Occipital lobe (tissue), 2 donors: ENCODE data around the gene CD8A. TPM values are rescaled to one million over a fixed set of nuclear protein-coding genes. Genes with fewer than 3 reads are reported as not detected.
A peak's percentile ranks its signal among the peaks of the same experiment; 100 is the strongest.
"Not testable (repeated sequence)": the region's sequence is repeated elsewhere in the genome, so short reads cannot be mapped to it uniquely, and the experiment has no call there.

ENCODE experiments used
- DNase-seq: peaks from one replicate; lab custom pipeline; 2025; lab: John Stamatoyannopoulos, UW
- total RNA-seq: library from RNA; depleted of rRNA; stranded (reverse); fragments of >200 nt; gene quantifications from one replicate; pipeline ENCODE4 v1.2.3, GENCODE V29; 2014

Gene CD8A
- 1.1 TPM for total RNA-seq

- no peak for DNase-seq
Observed at GRCh38 chr2:86790676-86791572, at the start of gene CD8A. Gene CD8A (minus strand): TSS chr2:86790913. CDS start chr2:86790825, 88 bp downstream.

GRCh38 chr2:86839871-86840548, 49.3 kb upstream of the CD8A start:
- DNase-seq: not testable (repeated sequence)

GRCh38 chr2:86839455-86839854, 48.7 kb upstream of the CD8A start:
- not testable (repeated sequence) for DNase-seq

GRCh38 chr2:86837714-86838113, 47.0 kb upstream of the CD8A start:
- DNase-seq: not testable (repeated sequence)

DNA sequence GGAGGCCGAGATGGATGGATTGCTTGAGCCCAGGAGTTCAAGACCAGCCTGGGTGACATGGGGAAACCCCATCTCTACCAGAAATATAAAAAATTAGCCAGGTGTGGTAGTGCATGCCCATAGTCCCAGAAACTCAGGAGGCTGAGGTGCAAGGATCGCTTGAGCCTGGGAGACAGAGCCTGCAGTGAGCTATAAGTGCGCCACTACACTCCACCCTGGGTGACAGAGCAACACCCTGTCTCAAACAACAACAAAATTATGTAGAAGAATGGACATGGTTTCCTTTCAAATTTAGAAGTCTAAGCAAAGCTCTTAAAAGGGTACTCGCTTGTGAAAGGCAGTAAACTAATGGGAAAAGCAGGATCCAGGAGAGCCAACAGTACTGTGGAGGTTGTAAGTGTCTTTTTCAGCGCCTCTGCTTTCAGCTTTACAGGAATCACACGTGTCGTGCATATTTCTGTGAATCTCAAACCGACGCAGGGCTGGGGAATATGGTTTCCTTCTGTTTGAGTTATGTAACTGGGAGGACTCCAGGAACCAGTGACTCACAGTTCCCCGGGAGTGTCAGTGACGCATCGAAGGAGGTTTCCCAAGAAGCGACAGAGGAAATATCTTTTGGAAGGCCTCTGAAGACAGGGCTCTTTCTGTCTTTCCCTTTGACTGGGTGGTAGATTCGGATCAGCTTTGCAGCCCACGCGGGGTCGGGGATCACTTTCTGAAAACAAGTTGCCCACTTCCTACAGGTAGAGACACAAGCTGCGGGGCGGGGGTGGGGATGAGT, 46.4 kb upstream of the CD8A start:
- DNase-seq: peak; percentile 61

GRCh38 chr2:86835548-86835889, 44.8 kb upstream of the CD8A start:
- not testable (repeated sequence) for DNase-seq

- no peak for DNase-seq
Observed at GRCh38 chr2:86833315-86833714, 42.6 kb upstream of the CD8A start.

- DNase-seq: no peak
Observed at GRCh38 chr2:86832334-86833096, 41.8 kb upstream of the CD8A start.

- no peak for DNase-seq
Observed at GRCh38 chr2:86831537-86831936, 40.8 kb upstream of the CD8A start.

- DNase-seq: no peak
Observed at GRCh38 chr2:86826951-86827350, 36.2 kb upstream of the CD8A start.

GRCh38 chr2:86825693-86826381, 35.1 kb upstream of the CD8A start:
- DNase-seq: no peak

- DNase-seq: no peak
Observed at GRCh38 chr2:86825036-86825692, 34.5 kb upstream of the CD8A start.

DNA sequence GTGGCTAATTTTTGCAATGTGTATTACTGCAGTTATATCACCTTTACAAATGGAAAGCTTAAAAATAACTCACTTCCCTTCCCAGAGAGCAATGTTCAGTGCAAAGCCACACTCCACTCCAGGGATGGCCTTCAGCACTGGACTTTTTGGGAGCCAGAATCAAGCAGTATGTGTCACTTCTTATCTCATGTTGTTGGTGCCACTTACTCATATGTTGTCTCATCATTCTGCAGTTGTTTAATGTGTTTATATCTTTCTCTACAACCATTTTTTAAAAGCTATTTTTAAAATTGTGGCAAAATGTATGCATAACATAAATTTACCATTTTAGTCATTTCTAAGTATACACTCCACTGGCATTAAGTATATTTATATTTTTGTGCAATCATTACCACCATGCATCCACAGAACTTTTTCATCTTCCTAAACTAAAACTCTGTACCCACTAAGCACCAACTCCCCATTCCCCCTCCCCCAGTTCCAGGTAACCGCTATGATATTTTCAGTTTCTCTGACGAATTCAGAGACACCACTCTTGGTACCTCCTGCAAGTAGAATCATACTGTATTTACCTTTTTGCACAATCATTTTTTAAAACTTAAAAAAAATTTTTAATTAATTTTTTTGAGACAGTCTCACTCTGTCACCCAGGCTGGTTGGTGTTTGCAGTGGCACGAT, 32.1 kb upstream of the CD8A start:
- DNase-seq: no peak

- DNase-seq: no peak
Observed at GRCh38 chr2:86821842-86822241, 31.1 kb upstream of the CD8A start.

GRCh38 chr2:86821306-86821705, 30.6 kb upstream of the CD8A start:
- DNase-seq: no peak

GRCh38 chr2:86818957-86819356, 28.2 kb upstream of the CD8A start:
- no peak for DNase-seq

GRCh38 chr2:86818114-86818801, 27.5 kb upstream of the CD8A start:
- no peak for DNase-seq

DNA sequence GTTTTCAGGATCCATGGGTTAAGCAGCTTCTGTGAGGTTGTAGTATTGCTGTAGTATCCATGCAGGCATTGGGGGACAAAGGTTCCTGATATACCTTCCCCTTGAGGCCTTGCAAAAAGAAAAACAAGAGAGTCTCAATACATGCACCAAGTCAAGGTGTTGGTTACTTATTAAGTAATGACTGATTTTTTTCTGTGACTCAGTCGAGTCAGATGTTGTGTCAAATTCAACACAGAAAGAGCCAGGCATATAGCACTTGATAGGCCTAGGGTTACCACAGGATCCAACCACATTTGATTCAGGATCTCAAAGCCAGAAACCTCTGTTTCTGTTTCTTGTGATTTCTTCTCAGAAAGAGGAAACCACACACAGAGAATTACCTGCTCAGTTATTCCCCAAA, 24.9 kb upstream of the CD8A start:
- DNase-seq: no peak
